Embryonic facial prominence (tissue), 1 donor: Measurements from ENCODE around the gene TBCD.
"Not testable (repeated sequence)": the region's sequence is repeated elsewhere in the genome, so short reads cannot be mapped to it uniquely, and the experiment has no call there.

Source experiments
- DNase-seq: peaks from one replicate; pipeline ENCODE4 v3.0.0-alpha.2; 2016; ENCODE audit errors: extremely low spot score

Gene TBCD

DNA sequence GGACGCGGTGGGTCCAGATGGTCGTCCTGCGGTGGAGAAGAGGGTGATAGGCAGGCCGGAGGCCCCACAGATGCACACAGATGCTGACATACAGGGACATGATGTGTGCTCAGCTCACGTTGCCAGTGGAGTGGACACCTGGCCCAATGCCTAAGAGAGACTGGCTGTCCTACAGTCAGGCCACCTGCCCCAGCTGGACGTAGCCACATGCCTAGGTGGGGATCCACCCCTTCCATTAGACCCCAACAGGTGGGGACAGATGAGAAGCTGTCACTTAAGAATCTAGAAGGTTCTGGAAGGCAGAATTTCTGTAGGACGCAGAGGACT is 205.6 kb downstream of the TBCD start:
- no peak for DNase-seq

DNA sequence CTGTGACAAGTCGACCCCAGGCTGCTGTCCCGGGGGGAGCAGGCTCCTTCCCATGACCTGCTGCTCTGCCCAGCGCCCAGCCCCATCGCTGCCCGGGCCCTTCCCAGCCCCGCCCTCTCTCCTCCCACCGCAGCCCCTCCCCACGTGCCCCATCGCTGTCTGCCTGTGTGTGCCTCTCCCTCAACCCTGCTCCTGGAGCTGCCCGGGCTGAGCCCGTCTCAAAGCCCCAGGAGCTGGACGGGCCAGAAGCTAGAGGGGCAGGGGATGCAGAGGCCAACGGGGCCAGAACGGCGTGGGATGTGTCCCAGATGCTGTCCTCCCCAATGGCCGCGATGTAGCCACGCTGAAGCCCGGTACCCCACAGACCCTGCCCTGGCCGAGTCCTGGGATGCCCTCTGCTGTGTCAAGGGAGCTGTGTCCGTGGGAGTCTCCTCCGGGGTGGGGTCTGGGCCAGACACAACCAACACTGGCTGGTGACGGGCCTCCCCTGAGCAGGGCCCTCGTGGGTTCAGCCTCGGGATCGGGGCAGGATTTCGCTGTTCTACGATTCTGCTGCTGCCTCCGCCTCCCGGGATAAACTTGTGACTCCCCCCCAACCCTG is 206.2 kb downstream of the TBCD start:
- DNase-seq: no peak

DNA sequence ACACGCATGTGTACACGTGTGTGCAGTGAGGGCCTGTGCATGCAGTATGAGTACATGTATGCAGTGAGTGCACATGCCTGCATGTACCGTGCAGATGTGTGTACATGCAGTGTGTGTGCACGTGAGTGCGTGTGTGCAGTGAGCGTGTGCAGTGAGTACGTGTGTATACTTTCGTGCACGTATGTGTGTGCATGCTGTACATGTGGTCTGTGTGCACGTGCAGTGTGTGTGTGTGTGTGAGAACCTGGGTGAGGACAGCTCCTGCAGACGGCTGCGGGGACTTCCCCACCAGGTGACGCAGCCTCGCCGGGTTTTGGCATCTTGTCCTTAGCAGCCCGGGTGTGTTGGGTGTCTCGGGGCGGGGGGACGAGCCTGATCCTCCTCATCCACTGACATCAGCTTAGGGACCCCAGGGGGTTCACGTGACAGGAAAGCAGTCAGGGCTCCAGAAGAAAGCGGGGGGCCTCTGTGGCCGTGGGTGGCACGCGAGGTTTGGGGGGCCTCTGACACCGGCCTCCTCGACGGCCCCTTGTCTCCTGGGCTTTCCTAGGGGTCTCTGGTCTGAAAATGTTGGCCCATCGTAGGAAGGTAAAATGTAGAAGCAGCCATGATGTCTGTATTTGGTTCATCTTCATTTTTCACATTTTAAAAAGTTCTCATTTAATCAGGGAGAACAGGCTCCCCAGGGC is 207.5 kb downstream of the TBCD start:
- no peak for DNase-seq

DNA sequence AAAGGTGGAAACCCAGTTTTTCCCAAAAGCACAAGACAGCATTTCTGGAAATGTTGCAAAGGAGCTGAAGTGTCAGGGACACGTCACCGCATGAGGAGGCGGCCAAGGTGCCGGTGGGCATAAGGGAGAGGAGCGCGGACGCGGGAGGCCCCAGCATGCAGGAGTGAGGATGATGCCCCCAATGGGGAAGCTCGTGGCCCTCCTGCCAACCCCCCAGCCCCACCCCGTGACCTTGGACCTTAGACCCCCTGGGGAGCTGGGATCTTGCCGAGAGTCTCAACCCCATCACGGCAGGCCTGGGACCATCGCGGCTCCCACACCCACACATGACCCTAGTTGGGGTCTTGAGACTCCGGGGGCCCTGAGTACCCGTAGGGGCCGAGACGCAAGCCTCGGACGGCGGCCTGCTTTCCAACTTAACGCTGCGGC is 208.1 kb downstream of the TBCD start:
- DNase-seq: no peak

DNA sequence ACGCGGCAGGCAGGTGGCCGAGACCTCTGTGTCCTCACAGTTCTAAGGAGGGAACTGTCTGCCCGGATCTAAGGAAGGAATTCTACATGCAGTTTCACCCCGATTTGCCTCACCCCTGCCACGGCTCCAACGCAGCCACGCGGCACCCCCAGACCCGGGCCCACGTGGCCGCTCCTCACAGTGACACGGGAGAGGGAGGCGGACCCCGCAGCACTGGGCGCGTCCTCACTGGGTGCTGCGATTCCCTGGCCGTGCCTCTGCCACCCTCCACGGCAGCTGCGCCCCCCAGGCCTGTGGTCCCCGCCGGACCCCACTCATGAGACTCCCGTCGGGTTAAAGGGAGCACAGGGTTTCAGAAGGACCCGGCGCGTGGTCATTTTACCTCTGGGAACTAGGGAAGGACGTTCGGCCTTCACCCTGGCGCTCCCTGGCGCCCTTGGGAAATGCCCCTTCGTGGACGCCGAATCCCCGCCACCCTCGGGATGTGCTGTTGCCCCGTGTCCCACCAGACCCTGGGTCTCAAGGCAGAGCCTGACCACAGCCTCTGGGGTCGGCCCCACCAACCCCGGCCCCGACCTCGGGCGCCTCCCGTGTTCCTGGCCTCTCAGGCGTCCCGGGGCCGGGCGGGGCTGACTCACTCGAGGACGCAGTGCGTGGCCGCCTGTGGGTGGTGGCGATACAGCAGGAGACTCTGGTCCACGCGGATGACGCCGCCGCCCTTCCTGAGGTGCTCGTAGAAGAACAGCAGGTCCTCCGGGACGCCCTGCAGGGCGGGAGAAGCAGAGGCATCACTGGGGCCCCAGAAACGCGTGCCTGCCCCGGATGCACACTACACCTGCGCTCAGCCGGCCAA is 208.8 kb downstream of the TBCD start:
- no peak for DNase-seq

DNA sequence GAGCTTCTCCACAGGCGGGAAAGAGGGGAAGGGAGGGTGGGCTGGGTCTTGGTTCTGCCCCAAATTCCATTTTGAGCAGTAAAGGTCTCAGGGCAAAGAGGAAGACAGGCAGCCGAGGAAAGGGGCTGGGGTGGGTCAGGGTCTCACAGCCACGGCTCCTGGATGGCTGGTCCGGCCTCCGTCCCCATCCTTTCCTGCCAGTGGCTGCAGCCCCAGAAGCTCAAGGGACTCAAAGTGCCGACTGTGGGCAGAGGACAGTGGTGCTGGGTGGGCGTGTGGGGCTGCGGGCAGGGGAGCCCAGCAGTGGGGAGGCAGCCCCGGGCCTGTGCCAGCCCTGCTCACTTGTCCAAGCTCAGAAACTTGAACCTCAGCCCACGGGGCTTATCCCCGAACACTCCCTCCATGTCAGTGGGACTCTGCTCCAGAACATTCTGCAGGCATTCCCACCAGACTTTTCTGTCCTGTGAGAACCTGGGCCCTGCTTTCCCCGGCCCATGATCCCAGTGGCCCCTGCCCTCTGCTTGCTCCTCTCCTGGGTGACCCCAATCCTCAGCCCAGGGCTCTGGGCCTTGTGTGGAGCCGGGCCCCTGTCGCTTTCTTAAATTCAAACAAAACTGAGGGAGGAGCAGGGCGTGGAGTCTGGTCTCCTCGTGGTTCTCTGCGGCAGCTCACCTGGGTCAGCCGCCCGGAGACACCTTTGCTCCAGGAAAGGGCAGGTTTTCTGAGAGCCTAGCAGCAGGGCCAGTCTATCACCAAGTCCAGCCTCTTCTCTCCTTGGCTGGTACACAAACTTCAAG is 209.7 kb downstream of the TBCD start:
- no peak for DNase-seq

- no peak for DNase-seq
These were observed 210.4 kb downstream of the TBCD start for GRCh38 chr17:82962163-82962720.

- peak; percentile 45 for DNase-seq
These were observed 211.5 kb downstream of the TBCD start for GRCh38 chr17:82963104-82963950.

GRCh38 chr17:82964451-82964850 is 212.6 kb downstream of the TBCD start:
- not testable (repeated sequence) for DNase-seq

- DNase-seq: no peak
These were observed 213.0 kb downstream of the TBCD start for GRCh38 chr17:82964851-82965341.

- no peak for DNase-seq
These were observed 213.5 kb downstream of the TBCD start for GRCh38 chr17:82965371-82965770.

GRCh38 chr17:82966415-82966814 is 214.6 kb downstream of the TBCD start:
- no peak for DNase-seq

DNA sequence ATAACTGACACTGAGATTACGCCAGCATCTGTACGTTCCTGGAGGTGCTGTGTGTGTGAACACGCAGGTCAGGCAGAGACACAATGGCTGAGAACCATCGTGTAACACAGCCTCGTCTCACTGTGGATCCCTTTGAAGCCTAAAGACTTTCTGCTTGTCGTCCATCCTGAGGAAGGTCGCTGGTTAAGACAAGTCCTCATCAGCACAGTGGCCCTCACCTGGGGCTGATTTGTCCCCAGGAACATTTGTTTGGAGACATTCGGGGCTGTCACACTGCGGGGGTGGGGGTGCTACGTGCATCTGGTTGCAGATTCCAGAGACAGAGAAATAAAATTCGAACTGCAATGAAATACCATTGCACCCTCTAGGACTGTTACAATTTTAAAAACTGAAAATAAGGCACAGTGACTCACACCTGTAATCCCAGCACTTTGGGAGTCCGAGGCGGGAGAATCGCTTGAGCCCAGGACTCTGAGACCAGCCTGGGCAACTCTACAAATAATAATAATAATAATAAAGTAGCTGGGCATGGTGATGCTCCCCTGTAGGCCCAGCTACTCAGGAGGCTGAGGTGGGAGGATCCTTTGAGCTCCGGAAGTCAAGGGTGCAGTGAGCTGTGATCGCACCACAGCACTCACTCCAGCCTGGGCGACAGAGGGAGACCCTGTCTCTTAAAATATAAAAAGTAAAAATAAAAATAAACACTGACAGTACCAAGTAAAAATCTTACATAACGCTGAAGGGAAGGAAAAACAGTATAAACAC is 215.6 kb downstream of the TBCD start:
- no peak for DNase-seq

DNA sequence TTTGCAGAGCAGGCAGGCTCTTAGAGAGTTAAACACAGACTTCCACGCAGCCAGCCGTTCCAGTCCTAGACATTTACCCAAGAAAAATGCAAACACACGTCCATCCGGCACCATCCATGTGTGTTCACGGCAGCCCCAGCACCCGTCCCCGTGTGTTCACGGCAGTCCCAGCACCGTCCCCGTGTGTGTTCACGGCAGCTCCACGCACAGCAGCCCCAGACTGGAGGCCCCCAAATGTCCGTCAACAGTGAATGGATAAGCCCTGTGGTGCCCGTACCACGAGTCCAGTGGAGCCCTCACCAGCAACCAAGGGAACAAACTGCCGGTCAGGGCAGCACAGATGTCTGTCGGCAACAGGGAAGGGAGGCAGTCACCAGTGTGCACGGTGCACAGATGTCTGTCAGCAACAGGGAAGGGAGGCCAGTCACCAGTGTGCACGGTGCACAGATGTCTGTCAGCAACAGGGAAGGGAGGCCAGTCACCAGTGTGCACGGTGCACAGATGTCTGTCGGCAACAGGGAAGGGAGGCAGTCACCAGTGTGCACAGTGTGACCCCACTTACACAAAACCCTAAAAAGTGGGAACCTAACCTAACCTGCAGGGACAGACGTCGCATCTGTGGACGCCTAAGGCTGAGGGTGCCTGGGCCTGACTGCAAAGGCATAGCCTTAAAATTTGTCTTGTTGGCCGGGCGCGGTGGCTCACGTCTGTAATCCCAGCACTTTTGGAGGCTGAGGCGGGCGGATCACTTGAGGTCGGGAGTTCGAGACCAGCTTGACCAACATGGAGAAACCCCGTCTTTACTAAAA is 216.4 kb downstream of the TBCD start:
- not testable (repeated sequence) for DNase-seq

- no peak for DNase-seq
These were observed 218.2 kb downstream of the TBCD start for GRCh38 chr17:82970067-82970466.

- DNase-seq: no peak
These were observed 219.1 kb downstream of the TBCD start for GRCh38 chr17:82970818-82971590.

GRCh38 chr17:82972836-82973372 is 221.0 kb downstream of the TBCD start:
- DNase-seq: no peak
